HG03442 (cell line): ENCODE measurements around the gene PCDHA3.
"Not testable (repeated sequence)": the region's sequence is repeated elsewhere in the genome, so short reads cannot be mapped to it uniquely, and the experiment has no call there.

Experiments used
- ATAC-seq: cut with Tn5 transposase; IDR thresholded peaks from one replicate; pipeline ENCODE4 v1.9.1; 2021; ENCODE audit warnings: mild to moderate bottlenecking, moderate library complexity; ENCODE audit not compliant: unreplicated experiment

PCDHA3 gene

GRCh38 chr5:140800816-140801493 lies at the start of gene PCDHA3:
Gene PCDHA3 (plus strand): TSS chr5:140801057.
- ATAC-seq: no peak

DNA sequence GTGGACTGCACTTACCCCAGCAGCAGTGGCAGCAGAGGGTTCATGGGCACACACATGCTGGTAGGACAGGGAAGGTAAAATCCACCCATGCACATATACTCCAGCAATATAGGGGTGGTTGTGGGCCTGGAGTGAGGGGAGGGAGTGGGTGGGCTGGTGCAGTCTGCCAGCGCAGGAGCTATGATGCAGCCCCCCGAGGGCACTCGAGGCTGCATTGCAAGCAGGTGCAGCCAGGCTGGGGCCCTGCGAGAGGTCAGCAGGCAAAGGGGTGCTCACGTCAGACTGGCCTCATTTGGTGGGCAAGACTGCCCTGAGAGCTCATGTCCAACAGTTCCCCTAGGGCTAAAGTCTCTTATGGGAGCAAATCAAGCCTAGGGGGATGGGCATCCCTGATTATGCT lies 47.3 kb upstream of the PCDHA3 start:
- no peak for ATAC-seq

GRCh38 chr5:140764177-140764973 lies 36.5 kb upstream of the PCDHA3 start:
- ATAC-seq: no peak

GRCh38 chr5:140767444-140767843 lies 33.4 kb upstream of the PCDHA3 start:
- ATAC-seq: no peak

DNA sequence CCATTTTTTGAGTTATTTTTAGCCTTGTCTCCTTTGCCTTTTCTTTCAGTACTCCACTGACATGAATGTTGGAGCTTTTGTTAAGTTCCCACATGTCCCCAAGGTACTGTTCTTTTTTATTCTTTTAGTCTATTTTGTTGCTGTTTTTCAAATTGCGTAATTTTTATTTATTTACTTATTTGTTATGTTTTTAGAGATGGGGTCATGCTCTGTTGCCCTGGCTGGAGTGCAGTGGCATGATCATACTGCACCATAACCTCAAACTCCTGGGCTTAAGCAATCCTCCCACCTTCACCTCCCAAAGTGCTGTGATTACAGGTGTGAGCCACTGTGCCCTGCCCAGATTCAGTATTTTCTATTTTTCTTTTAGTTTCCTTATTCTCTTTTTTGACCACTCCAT lies 20.3 kb upstream of the PCDHA3 start:
- no peak for ATAC-seq

DNA sequence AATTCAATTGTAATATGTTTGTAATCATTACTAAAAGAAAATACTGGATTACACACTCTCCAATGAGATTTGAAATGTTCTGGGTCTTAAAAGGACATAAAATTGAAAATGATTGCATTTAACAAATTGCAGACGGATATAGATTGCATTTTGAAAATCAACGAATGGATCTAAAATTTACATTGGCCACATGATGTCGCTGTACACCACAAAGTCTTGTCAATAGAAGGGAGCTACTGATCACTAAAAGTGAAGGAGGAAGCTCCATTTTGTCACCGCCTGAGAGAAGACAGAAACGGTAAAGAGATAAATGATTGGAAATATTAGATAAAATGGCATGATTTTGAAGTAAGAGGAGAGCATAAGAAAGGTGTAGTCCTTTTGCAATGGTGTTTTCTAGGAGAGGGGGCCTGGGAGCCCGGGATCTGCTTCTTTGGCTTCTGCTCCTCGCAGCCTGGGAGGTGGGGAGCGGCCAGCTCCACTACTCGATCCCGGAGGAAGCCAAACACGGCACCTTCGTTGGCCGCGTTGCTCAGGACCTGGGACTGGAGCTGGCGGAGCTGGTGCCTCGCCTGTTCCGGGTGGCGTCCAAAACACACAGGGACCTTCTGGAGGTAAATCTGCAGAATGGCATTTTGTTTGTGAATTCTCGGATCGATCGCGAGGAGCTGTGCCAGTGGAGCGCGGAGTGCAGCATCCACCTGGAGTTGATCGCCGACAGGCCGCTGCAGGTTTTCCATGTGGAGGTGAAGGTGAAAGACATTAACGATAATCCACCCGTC lies 14.8 kb upstream of the PCDHA3 start, which contains the start of gene PCDHA1:
Gene PCDHA1, plus strand, starts transcription at position 236 of the 782 bp plus-strand sequence.
- ATAC-seq: no peak

- ATAC-seq: not testable (repeated sequence)
These were observed 13.4 kb upstream of the PCDHA3 start for GRCh38 chr5:140787422-140787821.

- ATAC-seq: not testable (repeated sequence)
These were observed 12.9 kb upstream of the PCDHA3 start for GRCh38 chr5:140787849-140788504.

GRCh38 chr5:140791089-140791488 lies 9.8 kb upstream of the PCDHA3 start:
- ATAC-seq: no peak

GRCh38 chr5:140794595-140795258 lies 6.1 kb upstream of the PCDHA3 start, which contains the start of gene PCDHA2:
Gene PCDHA2 (plus strand): TSS chr5:140794852.
- no peak for ATAC-seq

DNA sequence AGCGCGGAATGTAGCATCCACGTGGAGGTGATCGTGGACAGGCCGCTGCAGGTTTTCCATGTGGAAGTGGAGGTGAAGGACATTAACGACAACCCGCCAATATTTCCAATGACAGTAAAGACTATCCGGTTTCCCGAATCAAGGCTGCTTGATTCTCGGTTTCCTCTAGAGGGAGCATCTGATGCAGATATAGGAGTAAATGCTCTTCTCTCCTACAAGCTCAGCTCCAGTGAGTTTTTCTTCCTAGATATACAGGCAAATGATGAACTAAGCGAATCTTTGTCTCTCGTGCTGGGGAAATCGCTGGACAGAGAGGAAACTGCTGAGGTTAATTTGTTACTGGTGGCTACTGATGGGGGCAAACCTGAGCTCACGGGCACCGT lies 5.6 kb upstream of the PCDHA3 start:
- ATAC-seq: no peak

DNA sequence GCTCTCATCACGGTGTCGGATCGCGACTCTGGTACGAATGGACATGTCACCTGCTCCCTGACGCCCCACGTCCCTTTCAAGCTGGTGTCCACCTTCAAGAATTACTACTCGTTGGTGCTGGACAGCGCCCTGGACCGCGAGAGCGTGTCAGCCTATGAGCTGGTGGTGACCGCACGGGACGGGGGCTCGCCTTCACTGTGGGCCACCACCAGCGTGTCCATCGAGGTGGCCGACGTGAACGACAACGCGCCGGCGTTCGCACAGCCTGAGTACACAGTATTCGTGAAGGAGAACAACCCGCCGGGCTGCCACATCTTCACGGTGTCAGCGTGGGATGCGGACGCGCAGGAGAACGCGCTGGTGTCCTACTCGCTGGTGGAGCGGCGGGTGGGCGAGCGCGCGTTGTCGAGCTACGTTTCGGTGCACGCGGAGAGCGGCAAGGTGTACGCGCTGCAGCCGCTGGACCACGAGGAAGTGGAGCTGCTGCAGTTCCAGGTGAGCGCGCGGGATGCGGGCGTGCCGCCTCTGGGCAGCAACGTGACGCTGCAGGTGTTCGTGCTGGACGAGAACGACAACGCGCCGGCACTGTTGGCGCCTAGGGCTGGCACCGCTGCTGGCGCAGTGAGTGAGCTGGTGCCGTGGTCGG lies 4.7 kb upstream of the PCDHA3 start:
- ATAC-seq: not testable (repeated sequence)

- ATAC-seq: no peak
These were observed 4.2 kb upstream of the PCDHA3 start for GRCh38 chr5:140796718-140797095.

DNA sequence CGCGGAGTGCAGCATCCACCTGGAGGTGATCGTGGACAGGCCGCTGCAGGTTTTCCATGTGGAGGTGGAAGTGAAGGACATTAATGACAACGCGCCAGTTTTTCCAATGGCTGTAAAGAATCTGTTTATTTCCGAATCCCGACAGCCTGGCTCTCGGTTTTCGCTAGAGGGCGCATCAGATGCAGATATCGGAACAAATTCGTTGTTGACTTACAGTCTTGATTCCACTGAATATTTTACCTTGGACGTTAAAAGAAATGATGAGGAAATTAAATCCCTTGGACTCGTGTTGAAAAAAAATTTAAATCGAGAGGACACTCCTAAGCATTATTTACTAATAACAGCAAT lies 611 bp downstream of the PCDHA3 start:
- no peak for ATAC-seq

- ATAC-seq: not testable (repeated sequence)
These were observed 1.5 kb downstream of the PCDHA3 start for GRCh38 chr5:140802381-140802780.

DNA sequence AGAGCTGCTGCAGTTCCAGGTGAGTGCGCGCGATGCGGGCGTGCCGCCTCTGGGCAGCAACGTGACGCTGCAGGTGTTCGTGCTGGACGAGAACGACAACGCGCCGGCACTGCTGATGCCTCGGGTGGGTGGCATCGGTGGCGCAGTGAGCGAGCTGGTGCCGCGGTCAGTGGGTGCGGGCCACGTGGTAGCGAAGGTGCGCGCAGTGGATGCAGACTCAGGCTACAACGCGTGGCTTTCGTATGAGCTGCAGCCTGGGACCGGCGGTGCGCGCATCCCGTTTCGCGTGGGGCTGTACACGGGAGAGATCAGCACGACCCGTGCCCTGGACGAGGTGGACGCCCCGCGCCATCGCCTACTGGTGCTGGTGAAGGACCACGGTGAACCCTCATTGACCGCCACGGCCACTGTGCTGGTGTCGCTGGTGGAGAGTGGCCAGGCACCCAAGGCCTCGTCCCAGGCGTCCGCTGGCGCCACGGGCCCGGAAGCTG lies 2.0 kb downstream of the PCDHA3 start:
- ATAC-seq: no peak

DNA sequence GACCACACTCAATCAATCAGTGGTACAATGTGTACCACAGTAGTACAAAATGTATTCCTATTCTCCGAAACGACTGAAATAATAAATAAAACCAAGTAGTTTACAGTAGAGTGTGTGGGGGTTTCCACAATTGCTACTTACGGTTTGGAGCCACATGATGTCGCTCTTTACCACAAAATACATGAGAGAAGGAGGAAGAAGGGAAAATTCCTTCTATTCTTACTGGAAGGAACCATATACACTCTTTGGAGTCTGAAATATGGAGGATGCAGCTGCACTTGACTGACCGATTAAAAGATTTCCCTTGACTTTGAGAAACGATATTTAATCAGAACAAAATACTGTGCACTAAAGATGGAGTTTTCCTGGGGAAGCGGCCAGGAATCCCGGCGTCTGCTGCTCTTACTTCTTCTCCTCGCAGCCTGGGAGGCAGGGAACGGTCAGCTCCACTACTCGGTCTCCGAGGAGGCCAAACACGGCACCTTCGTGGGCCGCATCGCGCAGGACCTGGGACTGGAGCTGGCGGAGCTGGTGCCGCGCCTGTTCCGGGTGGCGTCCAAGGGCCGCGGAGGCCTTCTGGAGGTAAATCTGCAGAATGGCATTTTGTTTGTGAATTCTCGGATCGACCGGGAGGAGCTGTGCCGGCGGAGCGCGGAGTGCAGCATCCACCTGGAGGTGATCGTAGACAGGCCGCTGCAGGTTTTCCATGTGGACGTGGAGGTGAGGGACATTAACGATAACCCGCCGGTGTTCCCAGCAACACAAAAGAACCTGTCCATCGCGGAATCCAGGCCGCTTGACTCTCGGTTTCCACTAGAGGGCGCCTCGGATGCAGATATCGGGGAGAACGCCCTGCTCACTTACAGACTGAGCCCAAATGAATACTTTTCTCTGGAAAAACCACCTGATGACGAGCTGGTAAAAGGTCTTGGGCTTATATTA lies 6.2 kb downstream of the PCDHA3 start, which contains the start of gene PCDHA4:
Gene PCDHA4, plus strand, starts transcription at position 235 of the 942 bp plus-strand sequence.
- no peak for ATAC-seq

- ATAC-seq: not testable (repeated sequence)
These were observed 7.5 kb downstream of the PCDHA3 start for GRCh38 chr5:140808241-140808888.
